A673 (cell line): Measurements from ENCODE around the gene SEMA3A. TPM values are rescaled to one million over a fixed set of nuclear protein-coding genes. Genes with fewer than 3 reads are reported as not detected.

Experiments
- BruUV-seq: library from RNA; stranded (reverse); fragments of 400-500 nt; replicated peaks from 2 replicates; lab custom pipeline; 2021; lab: Mats Ljungman, UMichigan
- CTCF ChIA-PET: fragments of 300-600 bp; sonication (Branson Sonifier 250); formaldehyde crosslinking; loops from one replicate; lab custom pipeline; 2022; ENCODE audit warnings: antibody characterized with exemption; lab: Charles Lee
- POLR2A ChIA-PET: fragments of 300-600 bp; sonication (Branson Sonifier 250); formaldehyde crosslinking; loops from one replicate; lab custom pipeline; 2022; ENCODE audit warnings: antibody characterized with exemption; ENCODE audit not compliant: low non-redundant PET; lab: Charles Lee
- DNase-seq: peaks from one replicate; pipeline ENCODE4 v3.0.0-alpha.2; 2015; ENCODE audit warnings: low spot score
- H3K27ac ChIP-seq: fragments of 200-600 bp; sonication (generic); 2 replicates; pipeline ENCODE4 v1.5.1; 2016; ENCODE audit warnings: mixed run types, low read depth, mild to moderate bottlenecking, mixed read lengths, antibody characterized with exemption, low read length; ENCODE audit not compliant: poor library complexity, severe bottlenecking
- H3K27me3 ChIP-seq: fragments of 200-600 bp; sonication (generic); replicated peaks from 2 replicates; pipeline ENCODE4 v1.6.1; 2017; ENCODE audit warnings: mixed run types, low read depth, mild to moderate bottlenecking, mixed read lengths, antibody characterized with exemption, low read length; ENCODE audit not compliant: insufficient read depth, poor library complexity
- H3K36me3 ChIP-seq: fragments of 200-600 bp; sonication (generic); 2 replicates; pipeline ENCODE4 v1.6.1; 2016; ENCODE audit warnings: mixed run types, mild to moderate bottlenecking, mixed read lengths, antibody characterized with exemption, low read length; ENCODE audit not compliant: insufficient read depth, poor library complexity, severe bottlenecking
- H3K4me1 ChIP-seq: fragments of 200-600 bp; sonication (generic); 2 replicates; pipeline ENCODE4 v1.6.1; 2017; ENCODE audit warnings: mixed run types, mild to moderate bottlenecking, mixed read lengths, antibody characterized with exemption, low read length; ENCODE audit not compliant: insufficient read depth, poor library complexity, severe bottlenecking
- H3K4me3 ChIP-seq: fragments of 200-600 bp; sonication (generic); 2 replicates; pipeline ENCODE4 v1.5.1; 2016; ENCODE audit warnings: low read depth, mixed run types, mild to moderate bottlenecking, mixed read lengths, low read length; ENCODE audit not compliant: poor library complexity, severe bottlenecking
- H3K9me3 ChIP-seq: fragments of 200-600 bp; sonication (generic); 2 replicates; pipeline ENCODE4 v1.6.1; 2016; ENCODE audit warnings: mixed run types, low read depth, mild to moderate bottlenecking, mixed read lengths, antibody characterized with exemption, low read length; ENCODE audit not compliant: poor library complexity, severe bottlenecking
- CTCF ChIP-seq: fragments of 300-800, 200-600 bp; sonication (generic); conservative IDR thresholded peaks from 2 replicates; pipeline ENCODE4 v1.5.1; 2017; ENCODE audit warnings: low read depth, mild to moderate bottlenecking, antibody characterized with exemption, low read length, moderate library complexity, mixed read lengths
- EZH2 ChIP-seq: fragments of 200-600 bp; sonication (generic); IDR thresholded peaks from 2 replicates; pipeline ENCODE4 v1.6.1; 2017; ENCODE audit warnings: borderline replicate concordance, low read depth, mild to moderate bottlenecking, mixed read lengths, antibody characterized with exemption, low read length; ENCODE audit not compliant: poor library complexity, severe bottlenecking
- intact Hi-C: fragments of 100-400 bp; cut with micrococcal nuclease; formaldehyde crosslinking; loops from one replicate; pipeline ENCODE4 v1.10.0; 2022; ENCODE audit not compliant: unreplicated experiment
- total RNA-seq: library from RNA; stranded (reverse); gene quantifications from 2 replicates; pipeline ENCODE4 v1.2.3, GENCODE V29; 2021

Gene SEMA3A
- total RNA-seq, 1 experiment from 2014 or later: 22.8 TPM

GRCh38 chr7:84144935-84145334 is 49.7 kb downstream of the SEMA3A start:
- Histone ChIP-seq H3K9me3 (no peaks in the 10 kb centered on the region), H3K4me1 (peaks cover 63% of the 10 kb centered on the region), H3K27ac (peak overlapping the region; percentile 76), H3K4me3 (no peak overlapping the region), H3K27me3 (no peaks in the 10 kb centered on the region), H3K36me3 (no peaks in the 10 kb centered on the region)
- POLR2A ChIA-PET: no interaction called here
- intact Hi-C loops: no loop called here
- BruUV-seq: TSS peak; percentile 52
- DNase-seq: no peak
- no peak for TF ChIP-seq EZH2
- no peak for TF ChIP-seq CTCF
- CTCF ChIA-PET: no interaction called here

- ChIA-PET CTCF (no interaction called here), POLR2A (no interaction called here)
- TF ChIP-seq CTCF: no peak
- no peak for TF ChIP-seq EZH2
- Histone ChIP-seq H3K36me3 (no peaks in the 10 kb centered on the region), H3K9me3 (no peaks in the 10 kb centered on the region), H3K4me1 (peaks cover 64% of the 10 kb centered on the region), H3K4me3 (no peak overlapping the region), H3K27me3 (no peaks in the 10 kb centered on the region), H3K27ac (peak overlapping the region; percentile 76)
- DNase-seq: peak; percentile 50
- intact Hi-C loops: no loop called here
- BruUV-seq: no TSS peak
These were observed 50.1 kb downstream of the SEMA3A start for GRCh38 chr7:84144480-84144879.

GRCh38 chr7:84142726-84143125 is 51.9 kb downstream of the SEMA3A start:
- intact Hi-C loops: no loop called here
- CTCF ChIA-PET: no interaction called here
- no peak overlapping the region for H3K4me3 ChIP-seq
- TF ChIP-seq CTCF: no peak
- no peak for TF ChIP-seq EZH2
- POLR2A ChIA-PET: no interaction called here
- no peak for DNase-seq
- H3K4me1 ChIP-seq: peaks cover 73% of the 10 kb centered on the region
- H3K9me3 ChIP-seq: no peaks in the 10 kb centered on the region
- H3K27ac ChIP-seq: peak overlapping the region; percentile 76
- no TSS peak for BruUV-seq
- H3K27me3 ChIP-seq: no peaks in the 10 kb centered on the region
- no peaks in the 10 kb centered on the region for H3K36me3 ChIP-seq
